Activated CD4-positive, alpha-beta T cell treated with anti-CD3 and anti-CD28 coated beads, Interleukin-10, Interleukin-2, amounts not matched to agents 100 ng/mL and 50 ng/mL, durations not matched to agents 16 hours and 8 hours (primary cell): Measurements from ENCODE around the gene HOXD8.

Experiments used
- DNase-seq: peaks from one replicate; pipeline ENCODE4 v3.0.0-alpha.2; 2020

The HOXD8 gene

DNA sequence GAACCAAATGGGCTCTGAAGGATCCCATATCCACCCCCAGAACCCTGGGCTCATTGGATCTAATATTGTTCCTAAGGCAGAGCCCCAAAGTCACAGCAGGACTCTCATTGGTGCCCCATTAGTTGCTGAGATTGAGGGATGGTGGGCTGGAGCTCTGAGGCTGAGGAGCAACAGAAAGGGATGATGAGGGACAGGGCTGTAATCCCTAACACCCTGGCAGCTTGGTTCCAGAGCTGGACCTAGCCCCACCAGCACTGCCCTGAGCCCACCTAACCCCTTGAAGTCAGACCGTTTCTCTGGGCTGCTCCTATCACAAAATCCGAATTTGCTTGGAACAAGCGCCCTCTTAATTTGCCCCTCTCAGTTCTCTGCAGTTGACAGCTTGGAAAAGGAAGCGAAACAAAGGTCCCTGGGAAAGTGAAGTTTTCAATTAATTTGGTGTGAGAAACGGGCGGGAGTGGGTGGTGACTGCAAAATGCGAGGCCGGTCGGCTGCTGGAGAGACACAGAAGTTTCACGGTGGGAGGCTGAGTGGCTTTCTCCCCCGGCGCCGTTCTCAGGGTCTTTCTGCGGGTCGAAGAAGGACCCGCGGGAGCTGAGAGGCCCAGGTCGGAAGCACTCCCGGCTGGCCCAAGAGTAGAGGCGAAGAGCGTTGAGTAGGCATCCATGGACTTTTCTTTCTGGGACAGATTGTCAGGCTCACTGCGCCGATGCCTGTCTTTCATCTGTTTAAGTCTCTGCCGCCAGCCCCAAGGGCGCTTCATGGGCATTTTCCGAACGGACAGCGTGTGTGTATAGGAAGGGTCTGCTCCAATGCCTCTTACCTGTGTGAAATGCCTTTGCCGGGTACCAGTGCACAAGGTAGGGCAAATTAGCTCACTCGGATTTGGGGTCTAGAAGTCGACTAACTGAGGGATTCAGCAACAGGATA, 37.9 kb upstream of the HOXD8 start:
- DNase-seq = no peak

DNA sequence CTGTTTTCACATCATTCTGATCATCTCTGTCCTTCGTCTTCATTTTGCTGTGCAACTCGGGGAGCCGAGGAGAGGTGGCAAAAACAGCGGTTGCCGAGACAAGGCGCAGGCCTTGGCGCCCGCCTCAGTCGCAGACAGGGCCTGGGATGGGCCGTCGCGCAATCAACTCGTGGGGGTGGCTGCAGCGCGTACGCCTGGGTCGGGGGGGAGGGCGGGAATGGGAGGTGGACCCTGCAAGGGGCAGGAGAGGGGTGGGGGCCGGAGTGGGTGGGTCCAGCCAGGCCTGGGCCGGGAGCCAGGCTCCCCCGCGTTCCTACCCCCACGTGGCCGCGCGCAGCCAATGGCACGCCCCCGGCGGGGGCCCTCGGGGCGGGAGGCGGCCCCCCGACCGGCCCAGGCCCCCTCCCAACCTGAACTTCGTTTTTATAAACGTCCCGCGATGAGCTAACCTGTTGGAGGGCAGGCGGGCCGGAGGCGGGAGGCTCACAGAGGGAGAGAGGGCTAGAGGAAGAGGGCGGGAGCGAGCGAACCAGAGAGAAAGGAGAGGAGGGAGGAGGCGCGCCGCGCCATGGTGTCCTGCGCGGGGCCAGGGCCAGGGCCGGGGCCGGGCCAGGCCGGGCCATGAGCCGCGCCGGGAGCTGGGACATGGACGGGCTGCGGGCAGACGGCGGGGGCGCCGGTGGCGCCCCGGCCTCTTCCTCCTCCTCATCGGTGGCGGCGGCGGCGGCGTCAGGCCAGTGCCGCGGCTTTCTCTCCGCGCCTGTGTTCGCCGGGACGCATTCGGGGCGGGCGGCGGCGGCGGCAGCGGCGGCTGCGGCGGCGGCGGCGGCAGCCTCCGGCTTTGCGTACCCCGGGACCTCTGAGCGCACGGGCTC, 37.0 kb upstream of the HOXD8 start, which contains the start of gene HOXD13:
Gene HOXD13 (plus strand): TSS at position 452 of the 875 bp plus-strand sequence. CDS start 170 bp downstream, at position 622.
- DNase-seq = no peak

DNA sequence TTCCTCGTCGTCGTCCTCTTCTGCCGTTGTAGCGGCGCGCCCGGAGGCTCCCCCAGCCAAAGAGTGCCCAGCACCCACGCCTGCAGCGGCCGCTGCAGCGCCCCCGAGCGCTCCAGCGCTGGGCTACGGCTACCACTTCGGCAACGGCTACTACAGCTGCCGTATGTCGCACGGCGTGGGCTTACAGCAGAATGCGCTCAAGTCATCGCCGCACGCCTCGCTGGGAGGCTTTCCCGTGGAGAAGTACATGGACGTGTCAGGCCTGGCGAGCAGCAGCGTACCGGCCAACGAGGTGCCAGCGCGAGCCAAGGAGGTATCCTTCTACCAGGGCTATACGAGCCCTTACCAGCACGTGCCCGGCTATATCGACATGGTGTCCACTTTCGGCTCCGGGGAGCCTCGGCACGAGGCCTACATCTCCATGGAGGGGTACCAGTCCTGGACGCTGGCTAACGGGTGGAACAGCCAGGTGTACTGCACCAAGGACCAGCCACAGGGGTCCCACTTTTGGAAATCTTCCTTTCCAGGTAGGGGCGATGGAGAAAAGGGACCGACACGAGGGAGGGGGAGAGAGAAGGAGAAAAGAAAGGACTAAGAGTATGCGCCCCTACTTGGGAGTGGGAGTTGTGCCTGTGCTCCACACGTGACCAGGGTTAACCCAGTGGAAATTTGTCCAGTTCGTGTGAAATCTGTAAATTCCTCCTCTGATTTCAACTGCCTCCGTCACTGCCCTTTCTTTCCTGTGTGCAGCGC, 36.2 kb upstream of the HOXD8 start:
- no peak for DNase-seq

DNA sequence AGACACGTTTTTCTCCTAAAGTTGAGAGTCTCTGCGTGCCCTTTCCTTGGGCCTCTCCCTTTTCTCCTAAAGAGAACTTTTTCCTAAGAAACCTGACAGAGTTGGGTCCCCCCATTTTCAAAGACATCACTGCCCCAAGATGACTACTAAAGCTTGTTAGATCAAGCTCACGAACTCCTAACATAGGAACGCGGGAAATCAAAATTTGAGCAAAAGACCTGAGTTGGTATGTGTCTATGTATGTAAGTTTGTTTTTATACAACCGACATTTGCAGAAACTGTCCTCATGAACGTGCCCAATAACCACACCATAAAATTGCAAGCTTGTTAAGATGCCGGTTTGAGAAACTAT, 35.6 kb upstream of the HOXD8 start:
- DNase-seq = no peak

DNA sequence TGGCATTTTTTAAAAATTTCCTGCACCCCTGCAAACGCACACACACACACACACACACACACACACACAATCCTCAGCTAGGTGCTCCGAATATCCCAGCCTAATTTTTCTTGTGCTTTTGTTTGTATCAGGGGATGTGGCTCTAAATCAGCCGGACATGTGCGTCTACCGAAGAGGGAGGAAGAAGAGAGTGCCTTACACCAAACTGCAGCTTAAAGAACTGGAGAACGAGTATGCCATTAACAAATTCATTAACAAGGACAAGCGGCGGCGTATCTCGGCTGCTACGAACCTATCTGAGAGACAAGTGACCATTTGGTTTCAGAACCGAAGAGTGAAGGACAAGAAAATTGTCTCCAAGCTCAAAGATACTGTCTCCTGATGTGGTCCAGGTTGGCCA, 35.2 kb upstream of the HOXD8 start:
- no peak for DNase-seq

DNA sequence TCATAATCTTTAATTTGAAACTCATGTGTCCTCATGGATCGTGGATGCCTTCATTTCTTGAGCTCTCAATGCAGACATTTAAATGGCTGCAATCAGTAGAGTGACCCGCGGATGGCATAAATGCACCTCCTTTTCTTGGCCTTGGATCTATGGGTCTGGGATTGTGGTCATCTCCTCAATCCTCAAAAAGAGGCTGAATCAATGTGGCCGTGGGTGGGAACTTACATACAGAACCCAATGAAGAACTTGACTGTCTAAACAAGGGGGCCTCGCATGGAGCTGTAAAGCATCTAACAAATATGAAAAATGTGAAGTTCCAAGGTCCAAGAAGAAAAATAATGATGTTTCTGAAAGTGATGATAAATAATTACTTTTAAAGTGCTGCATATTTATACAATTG, 34.1 kb upstream of the HOXD8 start:
- no peak for DNase-seq

DNA sequence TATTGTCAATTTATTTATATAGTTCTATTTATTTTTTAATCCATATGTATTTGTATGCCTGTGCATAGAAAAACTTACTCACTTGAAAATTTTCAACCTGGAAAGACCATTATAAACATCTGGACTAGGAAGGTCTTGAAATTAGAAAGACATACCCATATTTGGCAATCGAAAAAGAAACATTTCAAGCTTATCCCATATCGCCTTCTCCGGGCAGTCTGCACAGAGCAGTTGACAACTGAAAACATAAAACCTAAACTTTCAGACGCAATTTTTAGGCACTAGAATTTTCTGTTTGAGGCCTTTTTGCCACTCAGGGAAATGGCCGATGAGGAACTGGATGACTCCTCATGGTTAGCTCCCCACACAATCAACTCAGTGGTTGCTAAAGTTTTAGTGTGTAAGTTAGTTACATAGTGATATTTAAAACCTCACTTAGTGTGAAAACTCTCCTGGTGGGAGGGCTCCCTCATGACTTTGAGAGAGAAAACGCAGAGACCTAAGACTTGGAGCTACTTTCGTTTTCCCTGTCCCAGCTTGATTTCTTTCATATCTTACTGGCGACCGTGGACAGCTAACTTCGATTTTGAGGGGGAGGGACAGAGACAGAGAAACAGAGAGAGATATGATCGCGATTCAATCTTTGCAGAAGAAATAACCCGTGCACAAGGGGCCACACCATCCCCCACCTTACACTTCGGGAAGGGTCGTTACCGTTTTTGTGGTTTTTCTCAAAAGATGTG, 33.1 kb upstream of the HOXD8 start:
- no peak for DNase-seq

DNA sequence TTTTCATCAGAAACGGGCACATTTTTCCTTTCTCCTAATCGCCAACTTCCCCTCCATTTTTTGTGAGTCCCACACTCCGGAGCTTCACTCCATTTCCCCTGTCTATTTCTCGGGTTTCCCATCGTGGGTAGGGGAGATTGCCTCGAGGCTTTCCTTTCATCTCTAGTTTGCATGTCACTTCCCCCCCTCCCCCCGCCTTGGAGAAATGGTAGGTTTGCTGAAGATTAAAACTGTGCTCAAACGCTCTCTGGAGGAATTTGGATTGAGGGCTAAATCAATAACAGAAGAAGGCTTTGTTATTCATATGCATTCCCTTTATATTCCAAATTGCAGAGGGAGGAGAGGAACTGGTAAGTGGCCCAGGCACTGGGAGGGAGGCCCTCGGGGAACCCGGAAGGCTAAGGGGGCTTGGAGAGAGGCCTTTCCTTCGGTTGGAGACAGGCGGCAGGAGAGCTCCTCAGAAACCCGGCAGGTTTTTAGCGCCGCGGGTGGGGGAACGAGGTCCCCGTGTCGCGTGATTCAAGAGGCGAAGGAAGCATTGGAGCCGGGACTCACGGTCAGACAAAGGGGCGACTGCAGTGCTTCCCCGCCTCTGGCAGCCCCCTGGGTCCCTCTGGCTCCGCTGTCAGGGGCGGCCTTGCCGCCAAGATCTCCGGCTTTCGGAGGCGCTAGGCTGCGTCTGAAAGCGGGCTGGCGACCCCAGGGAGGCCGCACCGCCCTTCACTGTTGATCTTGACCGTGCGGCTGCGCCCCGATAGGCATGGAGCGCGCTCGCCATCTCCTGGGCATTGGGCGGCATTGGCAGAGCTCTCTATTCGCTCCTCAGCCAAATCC, 32.3 kb upstream of the HOXD8 start:
- peak; percentile 62 for DNase-seq

DNA sequence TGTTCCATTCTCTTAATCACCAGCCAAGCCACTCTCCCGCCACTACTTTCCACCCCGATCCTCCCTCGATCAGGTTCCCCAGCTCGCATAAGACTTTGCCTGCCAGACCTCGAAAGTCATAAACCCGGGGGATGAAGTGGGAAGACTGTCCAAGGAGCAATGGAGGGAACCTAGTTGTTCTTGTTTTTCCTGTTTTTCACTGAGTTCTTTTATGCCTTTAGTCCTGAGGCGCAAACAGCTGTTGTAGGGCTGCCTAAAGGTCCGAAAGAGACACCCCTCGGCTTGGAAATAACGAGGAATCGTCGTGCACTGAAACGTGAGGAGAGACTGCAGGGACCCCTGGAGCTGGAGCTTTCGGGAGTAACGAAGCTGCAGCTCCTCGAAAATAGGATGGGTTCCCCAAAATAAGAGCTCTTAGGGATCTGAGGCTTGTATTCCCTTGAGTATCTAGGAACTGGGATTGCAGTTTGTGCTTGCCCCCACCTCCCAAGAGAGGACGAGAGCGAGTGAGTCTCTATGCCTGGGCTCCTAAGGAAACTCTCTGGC, 31.6 kb upstream of the HOXD8 start:
- no peak for DNase-seq

DNA sequence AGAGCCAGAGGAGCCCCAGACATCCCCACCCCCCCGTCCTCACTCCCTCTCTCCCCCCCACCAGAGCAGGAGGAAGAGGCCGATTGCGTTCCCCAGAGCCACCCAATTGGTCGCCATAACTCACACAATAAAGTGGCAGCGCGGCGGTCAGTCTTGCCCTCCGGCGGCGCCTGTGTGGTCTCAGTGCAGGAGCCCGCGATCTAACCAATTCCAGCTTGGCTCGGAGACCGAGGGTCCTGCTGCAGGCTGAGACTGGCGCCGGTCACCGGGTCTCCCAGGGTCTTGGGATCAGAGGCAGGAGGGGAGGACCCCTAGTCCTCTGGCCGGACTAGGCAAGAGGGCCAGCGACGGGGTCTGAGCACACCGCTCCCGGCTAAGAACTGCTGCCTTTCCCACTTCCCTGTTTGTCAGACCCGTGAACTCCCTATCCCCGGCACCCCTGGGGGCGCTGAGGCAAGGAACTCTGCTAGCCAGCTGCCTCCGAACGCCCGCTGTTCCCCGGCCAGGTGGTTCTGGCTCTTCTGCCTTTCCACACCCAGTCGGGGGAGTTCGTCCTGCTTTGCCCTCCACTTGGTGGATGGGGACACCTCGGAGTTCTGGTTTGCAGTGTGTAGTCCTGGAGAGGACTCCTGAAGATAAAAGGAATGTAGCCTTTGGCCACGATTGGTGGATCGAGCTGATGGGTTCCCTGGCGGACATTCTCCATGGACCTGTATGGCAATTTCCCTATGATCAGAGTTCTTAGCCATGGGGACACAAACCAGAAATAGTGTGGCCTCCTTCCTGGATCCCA, 30.9 kb upstream of the HOXD8 start:
- DNase-seq = no peak

DNA sequence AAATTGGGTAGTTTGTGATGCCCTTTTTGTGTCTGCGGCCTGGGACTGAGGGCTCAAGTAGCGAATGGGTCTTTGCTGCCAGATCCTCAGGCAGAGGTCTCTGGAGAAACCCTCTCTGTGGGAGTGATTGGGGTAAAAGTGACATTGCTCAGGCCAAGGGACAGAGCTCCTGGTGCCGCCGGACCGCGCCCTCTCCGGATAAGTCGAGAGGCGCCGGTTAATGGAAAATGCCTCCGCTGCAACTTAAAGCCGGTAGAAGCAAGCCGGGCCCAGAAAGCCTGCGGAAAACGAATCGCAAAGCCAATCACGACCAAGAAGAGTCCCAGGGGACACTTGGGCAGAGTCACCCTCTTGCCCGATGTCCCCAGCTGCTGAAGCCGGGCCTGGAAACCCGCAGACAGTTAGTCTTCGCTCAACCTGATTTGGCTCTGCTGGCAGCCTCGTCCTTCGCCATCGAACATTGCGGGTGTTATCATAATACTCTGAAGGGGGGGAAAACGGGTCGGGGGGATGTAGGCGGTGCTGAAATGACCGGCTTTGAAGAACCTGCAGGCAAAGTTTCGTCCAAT, 30.3 kb upstream of the HOXD8 start:
- DNase-seq = no peak

DNA sequence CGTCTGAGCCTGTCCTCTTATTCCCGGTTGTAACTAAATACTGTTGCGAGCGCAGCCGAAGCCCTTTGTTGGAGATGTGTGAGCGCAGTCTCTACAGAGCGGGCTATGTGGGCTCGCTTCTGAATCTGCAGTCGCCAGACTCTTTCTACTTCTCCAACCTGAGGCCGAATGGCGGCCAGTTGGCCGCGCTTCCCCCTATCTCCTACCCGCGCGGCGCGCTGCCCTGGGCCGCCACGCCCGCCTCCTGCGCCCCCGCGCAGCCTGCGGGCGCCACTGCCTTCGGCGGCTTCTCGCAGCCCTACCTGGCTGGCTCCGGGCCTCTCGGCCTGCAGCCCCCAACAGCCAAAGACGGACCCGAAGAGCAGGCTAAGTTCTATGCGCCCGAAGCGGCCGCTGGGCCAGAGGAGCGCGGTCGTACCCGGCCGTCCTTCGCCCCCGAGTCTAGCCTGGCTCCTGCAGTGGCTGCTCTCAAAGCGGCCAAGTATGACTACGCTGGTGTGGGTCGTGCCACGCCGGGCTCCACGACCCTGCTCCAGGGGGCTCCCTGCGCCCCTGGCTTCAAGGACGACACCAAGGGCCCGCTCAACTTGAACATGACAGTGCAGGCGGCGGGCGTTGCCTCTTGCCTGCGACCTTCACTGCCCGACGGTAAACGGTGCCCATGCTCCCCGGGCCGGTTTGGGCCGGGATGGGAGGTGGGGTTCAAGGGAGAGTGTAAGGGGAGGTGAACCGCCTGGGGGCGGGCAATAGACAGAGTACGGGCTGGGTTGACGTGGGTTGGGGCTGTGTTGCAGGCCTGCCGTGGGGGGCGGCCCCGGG, 29.6 kb upstream of the HOXD8 start, which contains the start of gene HOXD12:
Gene HOXD12 (plus strand): TSS at position 68 of the 819 bp plus-strand sequence. CDS start 7 bp downstream, at position 75.
- no peak for DNase-seq

DNA sequence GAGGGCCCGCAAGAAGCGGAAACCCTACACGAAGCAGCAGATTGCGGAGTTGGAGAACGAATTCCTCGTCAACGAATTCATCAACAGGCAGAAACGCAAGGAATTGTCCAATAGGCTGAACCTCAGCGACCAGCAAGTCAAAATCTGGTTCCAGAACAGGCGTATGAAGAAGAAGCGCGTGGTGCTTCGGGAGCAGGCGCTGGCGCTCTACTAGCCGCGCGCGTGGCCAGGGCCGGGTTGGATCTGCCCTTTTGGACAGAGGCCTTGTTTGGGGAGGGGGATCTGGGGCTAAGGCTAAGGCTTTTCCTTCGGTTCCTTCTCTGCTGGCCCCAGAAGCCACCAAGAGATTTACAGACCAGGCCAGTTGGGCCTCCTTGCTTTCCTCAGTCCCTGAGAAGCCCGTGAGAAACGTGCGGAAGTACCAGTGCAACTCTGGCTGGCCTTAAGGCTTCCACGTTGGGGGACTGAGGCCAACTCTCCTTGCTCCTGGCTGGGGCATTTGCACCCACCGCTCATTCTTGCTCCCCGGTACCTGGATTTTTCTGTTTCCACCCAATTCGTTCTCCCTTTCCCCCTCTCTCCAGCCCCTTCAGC, 28.9 kb upstream of the HOXD8 start:
- DNase-seq = no peak

DNA sequence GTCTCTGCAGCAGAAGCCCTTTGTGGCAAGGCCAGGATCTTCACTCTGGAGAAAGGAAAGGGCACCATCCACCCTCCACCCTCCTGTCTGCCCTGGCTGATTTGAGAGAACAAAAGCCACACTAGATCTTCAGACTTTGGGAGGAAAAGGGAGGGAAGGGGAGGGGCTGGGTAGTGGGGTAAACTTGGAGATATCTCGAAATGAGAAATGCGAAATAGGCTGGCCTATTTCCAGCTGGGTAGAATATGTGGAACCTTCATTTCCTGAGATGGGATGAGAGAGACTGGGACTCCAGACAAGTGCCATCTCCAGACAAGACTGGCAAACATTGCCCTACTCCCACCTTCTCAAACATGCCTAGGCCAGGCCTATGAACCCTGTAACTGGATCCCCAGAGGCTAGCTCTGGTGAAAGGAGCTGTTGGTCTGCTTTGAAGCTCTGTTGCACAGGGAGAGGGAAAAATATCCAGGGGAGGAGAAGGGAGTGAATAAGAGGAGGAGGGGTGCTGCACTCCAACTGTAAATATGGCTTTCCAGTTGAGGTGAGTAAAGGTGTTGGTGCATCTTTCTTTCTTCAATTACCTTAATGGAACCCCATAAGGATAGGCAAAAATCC, 28.2 kb upstream of the HOXD8 start:
- DNase-seq = no peak

DNA sequence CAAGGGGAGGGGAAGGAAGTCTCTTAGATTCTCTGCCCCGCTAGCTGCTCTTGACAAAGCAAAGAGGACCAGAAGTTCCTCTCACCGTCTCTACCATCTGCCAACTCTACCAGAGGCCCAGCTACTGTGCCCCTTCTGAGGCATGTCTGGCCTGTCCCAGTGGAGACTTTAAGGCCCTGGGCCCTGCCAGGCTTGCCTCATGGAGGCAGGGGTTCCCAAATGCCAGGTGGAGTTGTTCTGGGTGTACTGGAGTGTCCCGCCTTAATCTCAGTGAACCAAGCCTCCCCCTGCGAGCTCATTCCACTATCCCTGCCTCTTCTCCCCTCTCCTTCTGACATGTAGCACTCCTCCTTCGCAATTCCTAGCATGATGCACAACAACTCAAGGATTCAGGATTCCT, 27.7 kb upstream of the HOXD8 start:
- DNase-seq = no peak

DNA sequence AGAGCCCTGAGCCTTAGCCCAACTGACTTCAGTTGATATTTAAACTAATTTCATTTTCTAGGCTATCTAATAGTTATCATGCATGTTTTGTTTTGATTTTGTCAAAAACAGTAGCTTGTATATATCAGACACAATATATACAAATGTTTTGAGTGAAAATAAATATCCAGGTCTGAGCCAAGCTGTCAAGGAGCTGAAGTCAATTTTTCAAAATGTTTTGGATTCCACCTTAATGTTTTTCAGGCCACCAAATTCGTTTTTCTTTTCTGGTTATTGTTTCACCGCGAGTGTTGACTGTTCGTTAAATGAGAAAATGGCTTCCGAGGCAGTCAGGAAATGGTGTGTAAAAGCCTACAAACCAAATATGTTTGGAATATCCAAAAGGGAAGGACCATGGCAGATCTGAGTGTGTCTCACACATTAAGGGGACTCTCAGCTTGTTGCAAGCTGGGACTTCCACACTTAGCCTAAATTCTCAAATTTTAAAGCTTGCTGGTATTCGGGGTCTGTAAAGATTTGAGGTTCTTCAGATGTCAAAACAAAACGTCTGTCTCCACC, 27.1 kb upstream of the HOXD8 start:
- no peak for DNase-seq

DNA sequence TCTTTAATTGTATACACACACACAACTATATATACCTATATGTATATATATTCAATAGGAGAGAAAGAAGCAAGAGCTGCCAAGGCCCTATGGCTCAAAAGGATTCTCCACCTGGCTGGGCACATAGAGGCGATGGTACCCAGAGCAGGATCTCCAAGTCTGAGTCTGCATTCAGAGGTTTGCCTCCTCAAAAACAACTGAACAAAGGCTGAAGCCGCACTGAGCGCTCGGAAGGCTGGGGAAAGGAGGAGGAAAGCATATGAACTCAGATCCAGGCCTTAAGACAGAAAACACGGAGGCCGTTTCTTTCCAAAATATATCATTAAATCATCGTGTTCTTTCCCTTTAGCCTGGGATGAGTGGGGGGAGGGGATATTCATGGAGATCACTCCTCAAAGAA, 26.3 kb upstream of the HOXD8 start:
- no peak for DNase-seq
